ENCODE data around the gene LRRC28. TPM values are rescaled to one million over a fixed set of nuclear protein-coding genes. Genes with fewer than 3 reads are reported as not detected.
A peak's percentile ranks its signal among the peaks of the same experiment; 100 is the strongest.

The LRRC28 gene
- total RNA-seq, 1 donor: 27.6 TPM

DNA sequence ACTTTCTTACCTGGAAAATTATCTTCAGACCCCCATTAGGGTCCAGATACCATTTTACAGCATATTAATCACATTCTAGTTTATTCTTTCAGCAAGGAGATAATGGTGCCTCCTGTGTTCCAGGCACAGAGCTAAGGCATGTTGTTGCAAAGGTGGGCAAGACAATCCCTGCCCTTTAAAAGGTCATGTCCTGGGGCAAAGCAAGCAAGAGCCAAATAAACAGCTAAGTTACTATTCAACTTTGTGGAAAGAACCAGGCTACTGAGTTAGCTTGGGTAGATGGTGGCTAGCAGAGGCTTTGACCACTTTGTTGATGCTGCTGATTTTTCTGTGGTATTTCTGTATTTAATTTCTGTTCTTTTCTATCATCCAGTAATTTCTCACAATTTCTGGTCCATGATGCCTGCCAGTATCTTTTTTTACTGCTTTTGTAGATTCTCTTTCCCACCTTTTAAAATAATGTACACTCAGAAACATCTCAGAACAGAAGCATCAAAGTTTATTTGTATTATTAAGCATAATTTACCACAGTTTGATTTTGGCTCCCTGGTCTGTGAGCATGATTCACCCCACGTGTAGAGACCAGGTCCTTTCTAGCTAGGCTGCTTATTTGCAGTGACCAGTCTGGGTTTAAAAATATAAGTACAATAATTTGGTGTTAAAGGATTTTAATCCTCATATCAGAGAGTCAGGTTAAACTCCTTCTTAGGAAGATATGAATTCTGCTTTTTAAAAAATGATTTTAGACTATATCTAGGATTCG lies 71.5 kb downstream of the LRRC28 start:
- no peak for TF ChIP-seq CTCF (IDR thresholded peaks at IDR 0.05; ENCODE audit: insufficient read depth, low read depth, low read length)
- no peak overlapping the region for H3K4me3 ChIP-seq (ENCODE audit: low read depth, low read length)
- DNase-seq (ENCODE audit: low read depth): no peak

GRCh38 chr15:99324082-99324620 lies 72.9 kb downstream of the LRRC28 start:
- peak overlapping the region; percentile 7 for H3K4me3 ChIP-seq (ENCODE audit: low read depth, low read length)
- peak; percentile 68 for DNase-seq (ENCODE audit: low read depth)
- TF ChIP-seq CTCF (IDR thresholded peaks at IDR 0.05; ENCODE audit: insufficient read depth, low read depth, low read length): no peak

GRCh38 chr15:99324700-99325099 lies 73.4 kb downstream of the LRRC28 start:
- TF ChIP-seq CTCF (IDR thresholded peaks at IDR 0.05; ENCODE audit: insufficient read depth, low read depth, low read length): no peak
- DNase-seq (ENCODE audit: low read depth): no peak
- no peak overlapping the region for H3K4me3 ChIP-seq (ENCODE audit: low read depth, low read length)

DNA sequence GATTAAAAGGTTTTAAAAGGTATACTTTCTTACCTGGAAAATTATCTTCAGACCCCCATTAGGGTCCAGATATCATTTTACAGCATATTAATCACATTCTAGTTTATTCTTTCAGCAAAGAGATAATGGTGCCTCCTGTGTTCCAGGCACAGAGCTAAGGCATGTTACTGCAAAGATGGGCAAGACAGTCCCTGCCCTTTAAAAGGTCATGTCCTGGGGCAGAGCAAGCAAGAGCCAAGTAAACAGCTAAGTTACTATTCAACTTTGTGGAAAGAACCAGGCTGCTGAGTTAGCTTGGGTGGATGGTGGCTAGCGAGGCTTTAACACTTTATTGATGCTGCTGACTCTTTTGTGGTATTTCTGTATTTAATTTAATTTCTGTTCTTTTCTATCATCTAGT lies 75.0 kb downstream of the LRRC28 start:
- no peak for TF ChIP-seq CTCF (IDR thresholded peaks at IDR 0.05; ENCODE audit: insufficient read depth, low read depth, low read length)
- no peak overlapping the region for H3K4me3 ChIP-seq (ENCODE audit: low read depth, low read length)
- DNase-seq (ENCODE audit: low read depth): no peak

DNA sequence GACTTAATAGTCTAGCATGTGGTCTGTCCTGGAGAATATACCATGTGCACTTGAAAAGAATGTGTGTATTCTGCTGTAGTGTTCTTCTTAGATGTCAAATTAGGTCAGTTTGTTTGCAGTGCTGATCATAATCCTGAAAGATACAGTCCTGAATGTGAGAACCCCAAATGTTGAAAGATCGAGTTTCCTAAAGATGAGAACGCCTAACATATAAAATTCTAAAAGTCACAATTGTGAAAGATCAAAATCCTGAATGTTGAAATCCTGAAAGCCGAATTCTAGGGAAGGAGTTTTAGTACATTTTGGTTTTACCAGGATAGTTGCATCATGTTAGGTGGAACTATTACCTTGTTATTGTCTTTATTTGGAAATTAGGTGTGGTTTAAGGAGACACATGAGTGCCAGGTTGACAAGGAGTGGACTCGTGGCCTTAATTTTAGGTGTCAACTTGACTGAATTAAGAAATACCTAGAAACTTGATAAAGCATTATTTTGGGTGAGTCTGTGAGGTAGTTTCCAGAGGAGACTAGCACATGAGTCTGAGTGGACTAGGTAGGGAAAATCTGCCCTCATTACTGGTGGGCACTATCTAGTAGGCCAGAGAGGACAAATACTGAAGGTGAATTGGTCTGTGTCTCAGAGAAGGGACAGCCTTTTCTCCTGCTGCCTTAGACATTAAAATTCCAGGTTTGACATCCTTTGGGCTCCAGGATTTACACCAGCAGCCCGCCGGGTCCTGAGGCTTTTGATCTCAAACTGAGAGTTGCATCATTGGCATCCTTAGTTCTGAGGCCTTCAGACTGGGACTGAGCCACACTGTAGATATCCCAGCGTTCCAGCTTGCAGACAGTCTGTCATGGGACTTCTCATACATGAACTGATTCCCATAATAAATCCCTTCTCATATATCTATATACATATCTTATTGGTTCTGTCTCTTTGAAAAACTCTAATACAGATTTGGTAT lies 77.1 kb downstream of the LRRC28 start:
- no peak for TF ChIP-seq CTCF (IDR thresholded peaks at IDR 0.05; ENCODE audit: insufficient read depth, low read depth, low read length)
- no peak for DNase-seq (ENCODE audit: low read depth)
- no peak overlapping the region for H3K4me3 ChIP-seq (ENCODE audit: low read depth, low read length)

GRCh38 chr15:99331381-99331780 lies 80.1 kb downstream of the LRRC28 start:
- no peak for TF ChIP-seq CTCF (IDR thresholded peaks at IDR 0.05; ENCODE audit: insufficient read depth, low read depth, low read length)
- no peak for DNase-seq (ENCODE audit: low read depth)

More at GRCh38 chr15:99331381-99331780, 80.1 kb downstream of the LRRC28 start:
- H3K4me3 ChIP-seq (ENCODE audit: low read depth, low read length): no peak overlapping the region
